Skin of body (tissue), 2 donors: ENCODE results near the gene CHD6. TPM values are rescaled to one million over a fixed set of nuclear protein-coding genes. Genes with fewer than 3 reads are reported as not detected.

Experiments used
- DNase-seq: peaks from one replicate; lab custom pipeline; 2025; lab: John Stamatoyannopoulos, UW
- total RNA-seq: library from RNA; depleted of rRNA; stranded (reverse); fragments of >200 nt; gene quantifications from one replicate; pipeline ENCODE4 v1.2.3, GENCODE V29; 2014

The CHD6 gene, protein sequence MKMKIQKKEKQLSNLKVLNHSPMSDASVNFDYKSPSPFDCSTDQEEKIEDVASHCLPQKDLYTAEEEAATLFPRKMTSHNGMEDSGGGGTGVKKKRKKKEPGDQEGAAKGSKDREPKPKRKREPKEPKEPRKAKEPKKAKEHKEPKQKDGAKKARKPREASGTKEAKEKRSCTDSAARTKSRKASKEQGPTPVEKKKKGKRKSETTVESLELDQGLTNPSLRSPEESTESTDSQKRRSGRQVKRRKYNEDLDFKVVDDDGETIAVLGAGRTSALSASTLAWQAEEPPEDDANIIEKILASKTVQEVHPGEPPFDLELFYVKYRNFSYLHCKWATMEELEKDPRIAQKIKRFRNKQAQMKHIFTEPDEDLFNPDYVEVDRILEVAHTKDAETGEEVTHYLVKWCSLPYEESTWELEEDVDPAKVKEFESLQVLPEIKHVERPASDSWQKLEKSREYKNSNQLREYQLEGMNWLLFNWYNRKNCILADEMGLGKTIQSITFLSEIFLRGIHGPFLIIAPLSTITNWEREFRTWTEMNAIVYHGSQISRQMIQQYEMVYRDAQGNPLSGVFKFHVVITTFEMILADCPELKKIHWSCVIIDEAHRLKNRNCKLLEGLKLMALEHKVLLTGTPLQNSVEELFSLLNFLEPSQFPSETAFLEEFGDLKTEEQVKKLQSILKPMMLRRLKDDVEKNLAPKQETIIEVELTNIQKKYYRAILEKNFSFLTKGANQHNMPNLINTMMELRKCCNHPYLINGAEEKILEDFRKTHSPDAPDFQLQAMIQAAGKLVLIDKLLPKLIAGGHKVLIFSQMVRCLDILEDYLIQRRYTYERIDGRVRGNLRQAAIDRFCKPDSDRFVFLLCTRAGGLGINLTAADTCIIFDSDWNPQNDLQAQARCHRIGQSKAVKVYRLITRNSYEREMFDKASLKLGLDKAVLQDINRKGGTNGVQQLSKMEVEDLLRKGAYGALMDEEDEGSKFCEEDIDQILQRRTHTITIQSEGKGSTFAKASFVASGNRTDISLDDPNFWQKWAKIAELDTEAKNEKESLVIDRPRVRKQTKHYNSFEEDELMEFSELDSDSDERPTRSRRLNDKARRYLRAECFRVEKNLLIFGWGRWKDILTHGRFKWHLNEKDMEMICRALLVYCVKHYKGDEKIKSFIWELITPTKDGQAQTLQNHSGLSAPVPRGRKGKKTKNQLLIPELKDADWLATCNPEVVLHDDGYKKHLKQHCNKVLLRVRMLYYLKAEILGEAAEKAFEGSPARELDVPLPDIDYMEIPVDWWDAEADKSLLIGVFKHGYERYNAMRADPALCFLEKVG (N-terminal part only)
- 43.5 TPM for total RNA-seq

DNA sequence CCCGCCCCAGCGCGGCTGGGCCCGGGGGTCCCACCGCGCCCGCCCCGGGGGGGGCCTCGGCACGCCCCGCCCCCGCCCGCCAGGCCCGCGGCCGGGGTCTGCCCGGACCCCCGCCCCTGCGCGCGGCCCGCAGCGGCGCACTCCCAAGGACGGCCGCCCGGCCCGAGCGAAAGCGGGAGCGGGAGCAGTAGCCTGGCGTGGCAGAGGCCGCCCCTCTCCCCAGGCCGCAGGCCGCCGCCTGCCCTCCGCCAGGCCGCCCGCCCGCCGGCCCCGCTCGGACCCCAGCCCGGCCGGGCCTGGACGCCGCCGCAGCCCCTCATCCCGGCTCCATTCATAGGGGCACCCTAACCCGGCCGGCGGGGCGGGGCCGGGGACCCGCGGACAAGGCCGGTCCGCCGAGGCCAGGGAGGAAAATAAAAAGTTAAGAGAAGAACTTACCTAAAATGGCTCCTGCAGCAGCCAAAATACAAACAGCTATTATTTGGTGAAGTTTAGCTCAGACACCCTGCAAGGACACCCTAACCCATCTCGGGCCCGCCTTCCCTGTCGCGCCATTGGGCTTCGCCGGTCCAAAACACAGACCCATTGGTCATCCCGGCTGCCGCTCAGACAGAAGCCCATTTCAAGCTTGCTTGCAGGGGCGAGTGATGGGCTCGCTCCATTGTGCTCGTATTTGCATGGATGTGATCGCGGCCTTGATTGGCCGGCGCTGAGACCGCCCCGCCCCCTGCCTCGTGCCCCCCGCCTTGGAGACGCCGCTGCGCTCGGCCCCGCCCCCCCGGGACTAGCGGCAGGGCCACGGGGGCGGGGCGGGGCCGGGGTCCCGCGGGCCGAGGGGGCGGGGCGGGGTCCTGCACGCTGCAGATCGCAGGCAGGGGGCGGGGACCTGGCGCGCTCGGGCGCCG lies at the start of gene CHD6:
TSS of gene CHD6 (minus strand) at position 476 of the 905 bp plus-strand sequence. CDS start 67,040 bp downstream, outside the sequence.
- peak; percentile 99 for DNase-seq

DNA sequence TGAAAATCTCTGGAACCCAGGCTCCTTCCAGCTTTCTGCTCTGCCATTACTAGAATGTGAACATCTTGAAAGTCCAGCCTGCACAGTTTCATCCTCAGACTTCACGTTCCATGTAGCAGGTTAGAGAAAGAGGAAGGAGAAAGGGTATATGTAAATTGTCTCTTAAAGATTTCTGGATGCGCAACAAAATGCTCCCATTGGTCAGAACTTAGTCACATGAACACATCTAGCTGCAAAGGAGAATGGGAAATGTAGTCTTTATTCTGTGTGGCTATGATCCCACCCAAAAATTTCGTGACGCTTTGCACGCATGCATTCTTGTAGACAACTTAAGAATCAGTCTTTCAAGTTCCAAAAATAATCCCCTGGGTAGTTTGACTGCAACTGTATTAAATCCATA lies 46.4 kb upstream of the CHD6 start:
- no peak for DNase-seq

DNA sequence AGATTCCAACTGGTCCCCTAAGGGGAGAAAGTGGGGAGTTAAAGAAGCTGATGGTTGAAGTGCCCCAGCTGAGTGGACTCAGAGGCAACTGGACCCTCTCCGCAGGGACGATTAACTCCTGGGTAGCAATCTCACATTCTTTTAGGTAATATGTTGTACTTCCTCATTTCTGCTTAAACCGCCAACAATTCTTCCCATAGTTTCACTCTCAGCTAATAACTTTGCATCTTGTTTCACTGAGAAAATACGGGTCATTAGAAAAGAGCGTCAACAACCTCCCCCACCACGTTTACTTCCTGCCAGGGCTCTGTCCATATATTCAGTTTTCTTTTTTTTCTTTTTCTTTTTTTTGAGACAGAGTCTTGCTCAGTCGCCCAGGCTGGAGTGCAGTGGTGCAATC lies 39.5 kb upstream of the CHD6 start:
- DNase-seq = no peak

DNA sequence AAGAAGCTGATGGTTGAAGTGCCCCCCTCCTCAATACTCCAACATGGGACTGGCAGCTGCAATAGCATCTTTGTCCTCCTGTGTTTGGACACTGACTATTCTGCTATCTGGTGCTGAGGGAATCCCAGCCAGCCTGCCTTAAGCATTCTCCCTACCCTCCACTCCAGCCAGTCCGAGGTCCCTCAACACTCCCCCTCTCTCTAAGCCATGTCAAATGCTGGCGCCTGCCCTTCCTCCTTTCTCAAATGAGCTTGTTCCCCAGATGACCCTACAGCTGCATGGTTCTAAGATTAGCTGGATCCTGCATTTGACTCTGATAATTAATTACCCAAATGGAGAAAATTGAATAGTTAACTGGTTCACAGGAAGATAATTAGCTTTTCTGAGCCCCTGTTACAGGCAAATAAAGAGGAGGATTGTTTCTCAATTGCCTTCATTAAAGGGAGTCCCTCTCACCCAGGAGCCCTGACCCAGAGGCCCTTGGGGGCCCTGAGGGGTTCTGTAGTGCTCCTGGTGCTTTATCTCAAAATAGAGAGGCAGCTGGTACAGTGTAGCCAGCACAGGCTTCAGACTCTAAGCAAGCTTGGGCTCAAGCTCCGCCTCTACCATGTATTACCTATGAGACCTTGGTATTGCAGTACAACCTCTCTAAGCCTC lies 37.9 kb upstream of the CHD6 start:
- no peak for DNase-seq

- DNase-seq = no peak
These were observed 36.7 kb upstream of the CHD6 start for GRCh38 chr20:41654884-41655283.

DNA sequence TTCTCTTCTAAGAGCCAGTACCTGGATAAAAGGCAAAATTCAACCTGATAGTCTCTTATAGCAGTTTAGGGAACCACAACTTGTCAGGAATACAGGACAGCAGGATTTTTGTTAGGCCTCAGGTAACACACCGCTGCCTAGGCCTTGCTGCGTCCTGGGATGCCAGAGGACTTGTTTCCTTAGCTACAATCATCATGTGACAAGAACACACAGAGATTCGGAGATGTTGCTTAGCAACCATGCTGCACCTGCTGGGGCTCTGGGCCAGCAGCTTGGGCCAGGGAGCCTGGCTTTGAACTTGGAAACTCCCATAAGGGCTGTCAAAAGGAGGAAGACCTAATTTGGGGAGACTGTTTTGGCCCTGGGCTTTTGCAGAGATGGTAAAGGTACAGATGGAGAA lies 36.1 kb upstream of the CHD6 start:
- DNase-seq = no peak

DNA sequence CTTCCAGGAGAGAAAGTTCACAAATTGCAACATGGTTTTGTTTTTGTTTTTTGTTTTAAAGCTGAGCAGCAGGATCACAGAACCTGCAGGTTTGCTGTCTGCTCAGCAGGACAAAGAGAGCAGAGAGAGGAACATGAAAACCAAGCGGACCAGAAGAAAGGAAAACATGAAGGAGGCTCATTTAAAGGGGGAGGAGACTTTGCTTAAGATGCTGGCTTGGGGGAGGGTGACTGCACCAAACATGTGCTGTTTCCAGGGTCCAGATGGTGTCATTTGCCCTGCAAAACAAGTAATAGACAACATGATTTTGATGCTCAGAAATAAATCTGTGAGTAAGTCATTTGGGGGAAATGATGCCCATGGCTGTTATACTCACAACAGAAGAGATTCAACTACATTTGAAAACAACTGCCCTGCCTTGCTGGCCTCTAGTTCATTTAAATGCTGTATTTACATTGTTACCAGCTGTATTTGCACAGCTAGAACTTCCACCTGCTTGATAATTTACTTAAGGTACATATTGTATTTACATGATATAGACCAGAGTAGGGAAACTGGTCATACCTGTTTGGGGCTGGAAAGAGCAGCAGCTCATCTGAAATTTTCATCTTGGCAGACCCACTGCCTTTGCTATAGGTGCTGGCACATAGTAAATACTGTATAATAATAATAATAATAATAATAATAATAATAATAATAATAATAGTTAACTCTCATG lies 32.2 kb upstream of the CHD6 start:
- peak; percentile 9 for DNase-seq

- DNase-seq = no peak
These were observed 31.3 kb upstream of the CHD6 start for GRCh38 chr20:41649489-41649888.

- DNase-seq = no peak
These were observed 27.2 kb upstream of the CHD6 start for GRCh38 chr20:41645372-41645771.

- no peak for DNase-seq
These were observed 25.3 kb upstream of the CHD6 start for GRCh38 chr20:41643504-41643938.

- no peak for DNase-seq
These were observed 21.5 kb upstream of the CHD6 start for GRCh38 chr20:41639630-41640029.

GRCh38 chr20:41638456-41638855 lies 20.3 kb upstream of the CHD6 start:
- no peak for DNase-seq

DNA sequence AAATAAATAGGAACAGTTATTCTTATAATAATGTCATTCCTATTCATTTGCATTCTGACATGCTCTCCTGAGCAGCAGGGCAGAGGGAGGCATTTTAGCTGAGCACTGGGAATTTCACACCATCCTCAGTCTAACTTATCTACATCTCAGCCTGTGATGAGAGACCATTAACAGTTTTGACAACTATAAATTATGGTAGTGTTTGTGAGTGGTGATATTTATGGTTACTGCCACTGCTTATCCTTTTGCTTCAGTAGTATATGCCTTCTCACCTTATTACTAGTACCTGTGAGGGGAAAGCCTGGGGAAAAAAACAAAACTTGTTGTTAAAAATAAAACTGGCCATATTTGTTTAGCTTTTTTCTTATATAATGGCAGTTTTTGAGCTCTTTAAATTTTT lies 17.0 kb upstream of the CHD6 start:
- DNase-seq = no peak

- DNase-seq = no peak
These were observed 14.7 kb upstream of the CHD6 start for GRCh38 chr20:41632896-41633295.

- DNase-seq = no peak
These were observed 13.6 kb upstream of the CHD6 start for GRCh38 chr20:41631826-41632225.

DNA sequence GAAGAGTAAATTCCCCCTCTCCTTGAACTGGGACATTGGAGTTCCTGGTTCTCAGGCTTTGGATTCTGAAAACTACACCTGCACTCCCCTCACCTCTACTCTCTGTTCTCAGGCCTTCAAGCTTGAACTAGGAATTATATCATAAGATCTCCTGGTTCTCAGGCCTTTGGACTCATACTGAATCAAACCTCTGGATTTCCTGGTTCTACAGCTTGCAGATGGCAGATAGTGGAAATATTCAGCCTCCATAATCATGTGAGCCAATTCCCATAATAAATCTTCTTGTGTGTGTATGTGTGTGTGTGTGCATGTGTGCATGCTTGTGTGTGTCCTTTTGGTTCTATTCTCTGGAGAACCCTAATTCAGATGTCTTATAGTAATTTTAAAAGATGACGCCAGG lies 12.7 kb upstream of the CHD6 start:
- DNase-seq = no peak

- DNase-seq = no peak
These were observed 9.6 kb upstream of the CHD6 start for GRCh38 chr20:41627611-41628244.

DNA sequence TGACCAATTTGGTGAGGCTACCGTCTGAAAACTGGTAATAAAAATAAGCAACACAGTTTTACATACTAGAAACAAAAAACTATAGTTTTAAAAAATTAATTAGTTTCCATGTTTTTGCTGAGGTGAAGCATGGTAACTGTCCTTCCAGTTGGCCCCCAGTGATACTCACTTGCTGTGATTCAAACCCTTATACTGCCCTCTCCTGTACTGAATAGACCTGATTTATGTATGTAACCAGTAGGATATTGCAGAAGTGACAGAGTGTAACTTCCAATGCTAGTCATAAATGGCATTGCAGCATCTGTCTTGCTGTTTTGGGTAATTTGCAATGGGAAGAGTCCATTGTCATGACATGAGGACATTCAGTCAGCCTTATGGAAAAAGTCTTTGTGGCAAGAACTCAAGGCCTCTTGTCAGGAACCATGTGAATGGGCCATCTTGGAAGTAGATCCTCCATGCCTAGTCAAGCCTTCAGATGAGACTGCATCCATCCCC lies 8.9 kb upstream of the CHD6 start:
- no peak for DNase-seq
